Endothelial cell of umbilical vein (primary cell): Measurements from ENCODE around the gene TMCO6.
"Not testable (repeated sequence)": the region's sequence is repeated elsewhere in the genome, so short reads cannot be mapped to it uniquely, and the experiment has no call there.

ENCODE experiments used
- CTCF ChIP-seq, 2 donors: IDR thresholded peaks; 1 replicate in 1 of 2; 2 replicates in 1 of 2; pipeline ENCODE4 v1.5.1; 2011; ENCODE audit warnings: low read length in 2 of 2, mild to moderate bottlenecking in 2 of 2, moderate library complexity in 2 of 2, control low read depth in 1 of 2, inconsistent platforms in 1 of 2, low read depth in 1 of 2; ENCODE audit not compliant: insufficient read depth in 1 of 2; ENCODE audit errors: extremely low read depth in 1 of 2
- POLR2A ChIP-seq: IDR thresholded peaks from 2 replicates; pipeline ENCODE4 v1.6.1; 2012; ENCODE audit warnings: low read depth, mild to moderate bottlenecking, control low read depth, low read length

GRCh38 chr5:140660371-140660770, 21.1 kb downstream of the TMCO6 start:
- TF ChIP-seq POLR2A; CTCF (IDR thresholded peaks at IDR 0.05; ENCODE audit: extremely low read depth in 1 of 2, insufficient read depth in 1 of 2, low read depth in 1 of 2, low read length in 2 of 2): not testable (repeated sequence)
